PFSK-1 (cell line): ENCODE measurements around the gene SSU72.

Experiments used
- FOXP2 ChIP-seq: optimal IDR thresholded peaks from 2 replicates; pipeline ENCODE3; 2011; ENCODE audit warnings: borderline replicate concordance, control low read depth, inconsistent platforms; ENCODE audit not compliant: insufficient read depth; ENCODE audit errors: extremely low read length, extremely low read depth
- POLR2AphosphoS5 ChIP-seq: IDR thresholded peaks from 2 replicates; pipeline ENCODE4 v1.6.1; 2012; ENCODE audit warnings: low read depth, mild to moderate bottlenecking, control low read depth, low read length, moderate library complexity
- SIN3A ChIP-seq: IDR thresholded peaks from 2 replicates; pipeline ENCODE4 v1.6.1; 2012; ENCODE audit warnings: mild to moderate bottlenecking, low read length, moderate library complexity, borderline replicate concordance; ENCODE audit not compliant: insufficient read depth
- TAF1 ChIP-seq: IDR thresholded peaks from 2 replicates; pipeline ENCODE4 v1.6.1; 2012; ENCODE audit warnings: low read length, control low read depth, borderline replicate concordance; ENCODE audit not compliant: insufficient read depth
- TF ChIP-seq, protein P1 (sequence below), 2 experiments: IDR thresholded peaks; 2 replicates each; pipeline versions ENCODE4 v1.6.1 to v1.8.0; 2011 to 2012; ENCODE audit warnings: low read depth in 2 of 2, low read length in 2 of 2, control low read depth in 1 of 2, inconsistent platforms in 1 of 2, mild to moderate bottlenecking in 1 of 2, moderate library complexity in 1 of 2; ENCODE audit not compliant: insufficient read depth in 1 of 2

SSU72 gene

DNA sequence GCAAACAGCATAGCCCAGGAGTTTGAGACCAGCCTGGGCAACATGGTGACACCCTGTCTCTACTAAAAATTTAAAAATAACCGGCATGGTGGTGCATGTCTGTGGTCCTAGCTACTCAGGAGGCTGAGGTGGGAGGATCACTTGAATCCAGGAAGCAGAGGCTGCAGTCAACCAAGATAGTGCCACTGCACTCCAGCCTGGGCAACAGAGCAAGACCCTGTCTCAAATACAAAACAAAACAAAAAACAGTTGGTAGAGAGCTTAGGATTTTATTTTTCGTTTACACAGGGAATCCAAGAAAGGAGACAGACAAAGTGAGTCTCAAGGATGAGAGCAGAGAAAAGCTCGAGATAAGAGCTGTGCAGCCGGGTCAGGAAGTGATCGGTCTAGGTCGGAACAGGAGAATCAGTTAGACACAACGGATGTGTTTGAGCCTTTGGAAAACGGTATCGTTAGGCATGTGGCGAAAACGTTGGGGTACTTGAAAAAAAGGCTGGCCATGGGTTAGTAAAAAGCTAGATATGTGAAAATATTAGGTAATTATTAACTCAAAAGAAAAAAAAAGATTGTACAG, 38.9 kb upstream of the SSU72 start:
- no peak for TF ChIP-seq SIN3A
- TF ChIP-seq, protein P1, sequence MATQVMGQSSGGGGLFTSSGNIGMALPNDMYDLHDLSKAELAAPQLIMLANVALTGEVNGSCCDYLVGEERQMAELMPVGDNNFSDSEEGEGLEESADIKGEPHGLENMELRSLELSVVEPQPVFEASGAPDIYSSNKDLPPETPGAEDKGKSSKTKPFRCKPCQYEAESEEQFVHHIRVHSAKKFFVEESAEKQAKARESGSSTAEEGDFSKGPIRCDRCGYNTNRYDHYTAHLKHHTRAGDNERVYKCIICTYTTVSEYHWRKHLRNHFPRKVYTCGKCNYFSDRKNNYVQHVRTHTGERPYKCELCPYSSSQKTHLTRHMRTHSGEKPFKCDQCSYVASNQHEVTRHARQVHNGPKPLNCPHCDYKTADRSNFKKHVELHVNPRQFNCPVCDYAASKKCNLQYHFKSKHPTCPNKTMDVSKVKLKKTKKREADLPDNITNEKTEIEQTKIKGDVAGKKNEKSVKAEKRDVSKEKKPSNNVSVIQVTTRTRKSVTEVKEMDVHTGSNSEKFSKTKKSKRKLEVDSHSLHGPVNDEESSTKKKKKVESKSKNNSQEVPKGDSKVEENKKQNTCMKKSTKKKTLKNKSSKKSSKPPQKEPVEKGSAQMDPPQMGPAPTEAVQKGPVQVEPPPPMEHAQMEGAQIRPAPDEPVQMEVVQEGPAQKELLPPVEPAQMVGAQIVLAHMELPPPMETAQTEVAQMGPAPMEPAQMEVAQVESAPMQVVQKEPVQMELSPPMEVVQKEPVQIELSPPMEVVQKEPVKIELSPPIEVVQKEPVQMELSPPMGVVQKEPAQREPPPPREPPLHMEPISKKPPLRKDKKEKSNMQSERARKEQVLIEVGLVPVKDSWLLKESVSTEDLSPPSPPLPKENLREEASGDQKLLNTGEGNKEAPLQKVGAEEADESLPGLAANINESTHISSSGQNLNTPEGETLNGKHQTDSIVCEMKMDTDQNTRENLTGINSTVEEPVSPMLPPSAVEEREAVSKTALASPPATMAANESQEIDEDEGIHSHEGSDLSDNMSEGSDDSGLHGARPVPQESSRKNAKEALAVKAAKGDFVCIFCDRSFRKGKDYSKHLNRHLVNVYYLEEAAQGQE (IDR thresholded peaks at IDR 0.05; ENCODE audit: insufficient read depth in 1 of 2, low read depth in 2 of 2, low read length in 2 of 2): no peak
- TF ChIP-seq POLR2AphosphoS5: no peak
- TF ChIP-seq TAF1: no peak
- TF ChIP-seq FOXP2: no peak

- no peak for TF ChIP-seq TAF1
- TF ChIP-seq POLR2AphosphoS5: no peak
- TF ChIP-seq SIN3A: no peak
- TF ChIP-seq, protein P1 (IDR thresholded peaks at IDR 0.05; ENCODE audit: insufficient read depth in 1 of 2, low read depth in 2 of 2, low read length in 2 of 2): no peak
- TF ChIP-seq FOXP2: no peak
Observed at GRCh38 chr1:1612104-1612400, 37.4 kb upstream of the SSU72 start.

- TF ChIP-seq POLR2AphosphoS5 (no peak), TAF1 (no peak), SIN3A (no peak), FOXP2 (no peak)
- TF ChIP-seq, protein P1 (IDR thresholded peaks at IDR 0.05; ENCODE audit: insufficient read depth in 1 of 2, low read depth in 2 of 2, low read length in 2 of 2): no peak
Observed at GRCh38 chr1:1610796-1611195, 36.1 kb upstream of the SSU72 start.

GRCh38 chr1:1609822-1610485, 35.3 kb upstream of the SSU72 start:
- TF ChIP-seq FOXP2 (no peak), TAF1 (no peak)

- no peak for TF ChIP-seq POLR2AphosphoS5
- TF ChIP-seq FOXP2: no peak
- TF ChIP-seq SIN3A: no peak
- TF ChIP-seq TAF1: no peak
- TF ChIP-seq, protein P1 (IDR thresholded peaks at IDR 0.05; ENCODE audit: insufficient read depth in 1 of 2, low read depth in 2 of 2, low read length in 2 of 2): no peak
Observed at GRCh38 chr1:1606232-1606631, 31.6 kb upstream of the SSU72 start.
